C4-2B (cell line): ENCODE data around the gene PTN.

Source experiments
- H3K27ac ChIP-seq: fragments of 450-650 bp; 2 replicates; pipeline ENCODE4 v1.5.1; 2017
- CTCF ChIP-seq: fragments of 450-650 bp; conservative IDR thresholded peaks from 2 replicates; pipeline ENCODE4 v1.5.1; 2017; ENCODE audit warnings: mild to moderate bottlenecking
- ZFX ChIP-seq: fragments of 450-650 bp; IDR thresholded peaks from 2 replicates; pipeline ENCODE4 v1.6.1; 2017

The PTN gene

GRCh38 chr7:137302081-137302480 is 41.5 kb downstream of the PTN start:
- no peak overlapping the region for H3K27ac ChIP-seq
- no peak for TF ChIP-seq CTCF
- no peak for TF ChIP-seq ZFX

- no peak overlapping the region for H3K27ac ChIP-seq
- no peak for TF ChIP-seq CTCF
- TF ChIP-seq ZFX = no peak
Observed at GRCh38 chr7:137298464-137298794, 45.1 kb downstream of the PTN start.

GRCh38 chr7:137297551-137298463 is 45.7 kb downstream of the PTN start:
- H3K27ac ChIP-seq = no peak overlapping the region
- TF ChIP-seq CTCF (no peak), ZFX (no peak)

GRCh38 chr7:137296576-137296975 is 47.0 kb downstream of the PTN start:
- no peak overlapping the region for H3K27ac ChIP-seq
- TF ChIP-seq ZFX (no peak), CTCF (no peak)

GRCh38 chr7:137295739-137296324 is 47.7 kb downstream of the PTN start:
- no peak overlapping the region for H3K27ac ChIP-seq
- no peak for TF ChIP-seq CTCF
- no peak for TF ChIP-seq ZFX

- TF ChIP-seq CTCF (no peak), ZFX (no peak)
- H3K27ac ChIP-seq = no peak overlapping the region
Observed at GRCh38 chr7:137289101-137289500, 54.4 kb downstream of the PTN start.

- TF ChIP-seq CTCF = peak; percentile 72
- no peak for TF ChIP-seq ZFX
- no peak overlapping the region for H3K27ac ChIP-seq
Observed at GRCh38 chr7:137287651-137288258, 55.8 kb downstream of the PTN start.
